ENCODE results near the gene SMOC1.

SMOC1 gene

DNA sequence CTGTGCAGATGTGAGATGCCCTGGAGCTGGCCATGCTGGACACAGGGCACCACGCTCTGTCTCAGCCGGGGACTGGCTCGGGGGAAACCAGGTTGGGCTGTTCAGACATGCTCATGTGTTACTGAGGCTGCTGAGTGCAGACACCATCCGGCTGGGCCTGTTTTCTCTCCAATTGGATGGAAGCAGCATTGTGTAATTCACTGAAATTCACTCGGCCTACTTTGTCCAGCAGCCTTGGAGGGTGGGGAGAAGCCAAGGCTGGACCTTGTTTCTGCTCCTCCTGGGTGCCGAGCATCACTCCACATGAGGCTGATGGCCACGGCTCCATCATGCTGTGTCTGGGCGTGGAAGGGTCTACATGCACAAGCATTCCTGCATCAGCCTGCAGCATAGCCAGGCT lies 130.7 kb downstream of the SMOC1 start:
- no peak for DNase-seq (ENCODE audit: extremely low spot score)
- TF ChIP-seq FOXM1 (IDR thresholded peaks at IDR 0.05; ENCODE audit: borderline replicate concordance): no peak
- TF ChIP-seq CTBP1 (IDR thresholded peaks at IDR 0.05; ENCODE audit: borderline replicate concordance): no peak
- no peak for TF ChIP-seq L3MBTL2 (conservative IDR thresholded peaks at IDR 0.05)
- TF ChIP-seq ELF4 (IDR thresholded peaks at IDR 0.05): no peak
- ChIA-PET POLR2A (no interaction called here), CTCF (no interaction called here)

DNA sequence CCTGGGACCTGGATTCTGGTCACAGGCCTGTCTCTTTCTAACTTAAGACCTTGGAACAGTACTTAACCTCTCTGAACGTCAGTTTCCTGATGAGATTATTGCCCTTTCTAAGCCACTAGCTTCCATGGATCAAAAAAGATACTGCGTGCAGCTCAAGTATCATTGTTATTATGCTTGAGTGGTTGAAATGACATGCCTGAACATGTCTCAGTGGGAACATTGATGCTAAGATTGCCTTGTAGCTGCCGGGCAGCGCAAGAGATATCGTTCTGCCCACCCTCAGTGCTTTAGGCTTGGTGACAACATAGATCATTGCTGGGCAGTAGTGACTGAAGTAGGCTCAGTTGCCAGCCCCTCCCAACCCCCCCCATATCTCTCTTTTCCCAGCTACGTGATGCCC lies 131.9 kb downstream of the SMOC1 start:
- no peak for DNase-seq (ENCODE audit: extremely low spot score)
- no peak for TF ChIP-seq SUZ12 (IDR thresholded peaks at IDR 0.05)
- no peak for TF ChIP-seq FOXM1 (IDR thresholded peaks at IDR 0.05; ENCODE audit: borderline replicate concordance)
- no peak for TF ChIP-seq ARNT (IDR thresholded peaks at IDR 0.05)
- TF ChIP-seq FOXK2 (IDR thresholded peaks at IDR 0.05): no peak
- no peak for TF ChIP-seq HDGF (IDR thresholded peaks at IDR 0.05; ENCODE audit: borderline replicate concordance)
- CTCF ChIA-PET: interaction anchor here (1.0 kb wide), 1 partner anchor 9 kb away, joined by 3 read pairs; no protein-coding TSS in a partner anchor
- POLR2A ChIA-PET: interaction anchor here (11.7 kb wide), 1 partner anchor 132 kb away, joined by 97 read pairs; the partner anchor contains the start of gene SMOC1

DNA sequence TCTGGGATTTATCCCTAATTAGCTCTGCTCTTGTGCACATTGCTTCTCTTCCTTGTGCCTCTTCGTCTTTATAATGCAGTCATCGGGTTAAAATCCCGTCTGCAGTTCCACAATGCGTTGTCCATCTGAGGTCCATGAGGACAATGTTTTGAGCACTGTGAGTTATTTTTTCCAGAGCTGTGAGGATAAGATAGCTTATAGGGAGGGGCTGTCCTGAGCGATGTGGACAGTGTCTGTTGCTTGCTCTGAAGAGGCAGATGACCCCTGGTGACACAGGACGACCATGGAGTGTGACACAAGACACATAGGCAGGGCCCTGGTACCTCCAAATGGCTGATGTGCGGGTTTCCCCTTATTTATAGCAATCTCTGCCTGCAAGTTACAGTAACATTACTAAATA lies 132.5 kb downstream of the SMOC1 start:
- no peak for DNase-seq (ENCODE audit: extremely low spot score)
- TF ChIP-seq FOXM1 (IDR thresholded peaks at IDR 0.05; ENCODE audit: borderline replicate concordance) (no peak), ELF4 (IDR thresholded peaks at IDR 0.05) (no peak), FOXK2 (IDR thresholded peaks at IDR 0.05) (no peak)
- TF ChIP-seq, protein P1, sequence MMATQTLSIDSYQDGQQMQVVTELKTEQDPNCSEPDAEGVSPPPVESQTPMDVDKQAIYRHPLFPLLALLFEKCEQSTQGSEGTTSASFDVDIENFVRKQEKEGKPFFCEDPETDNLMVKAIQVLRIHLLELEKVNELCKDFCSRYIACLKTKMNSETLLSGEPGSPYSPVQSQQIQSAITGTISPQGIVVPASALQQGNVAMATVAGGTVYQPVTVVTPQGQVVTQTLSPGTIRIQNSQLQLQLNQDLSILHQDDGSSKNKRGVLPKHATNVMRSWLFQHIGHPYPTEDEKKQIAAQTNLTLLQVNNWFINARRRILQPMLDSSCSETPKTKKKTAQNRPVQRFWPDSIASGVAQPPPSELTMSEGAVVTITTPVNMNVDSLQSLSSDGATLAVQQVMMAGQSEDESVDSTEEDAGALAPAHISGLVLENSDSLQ (IDR thresholded peaks at IDR 0.05): no peak
- ChIA-PET CTCF (interaction anchor here (1.0 kb wide), 1 partner anchor 8 kb away, joined by 3 read pairs; no protein-coding TSS in a partner anchor), POLR2A (interaction anchor here (11.7 kb wide), 1 partner anchor 132 kb away, joined by 97 read pairs; the partner anchor contains the start of gene SMOC1)

DNA sequence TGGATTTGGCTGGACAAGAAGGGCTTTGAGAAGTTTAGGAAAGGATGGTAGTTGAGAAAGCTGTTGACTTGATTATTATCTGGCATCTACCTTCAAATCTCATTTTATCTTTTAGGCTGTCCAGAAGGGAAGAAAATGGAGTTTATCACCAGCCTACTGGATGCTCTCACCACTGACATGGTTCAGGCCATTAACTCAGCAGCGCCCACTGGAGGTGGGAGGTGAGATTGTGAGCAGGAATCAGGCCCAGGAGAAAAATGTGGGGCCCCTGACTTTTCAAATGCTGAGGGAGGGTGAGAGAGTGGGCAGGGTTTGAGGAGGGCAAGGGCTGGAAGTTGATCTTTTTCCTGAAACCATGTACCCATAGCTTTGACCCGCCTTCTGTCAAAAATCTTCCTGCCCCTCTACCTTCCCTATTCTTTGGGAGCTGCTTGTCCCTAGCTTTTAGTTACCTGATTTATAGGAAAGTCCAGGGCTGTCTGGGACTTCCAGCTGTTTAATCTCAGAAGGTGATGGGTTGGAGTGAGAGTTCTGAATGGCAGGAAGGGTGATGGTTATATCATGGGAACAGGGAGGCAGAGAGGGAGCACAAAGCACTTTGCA lies 134.2 kb downstream of the SMOC1 start:
- no peak for TF ChIP-seq FOXA1 (IDR thresholded peaks at IDR 0.05)
- no peak for TF ChIP-seq FOXK2 (IDR thresholded peaks at IDR 0.05)
- no peak for TF ChIP-seq TARDBP (IDR thresholded peaks at IDR 0.05)
- no peak for TF ChIP-seq ELF4 (IDR thresholded peaks at IDR 0.05)
- TF ChIP-seq BHLHE40 (IDR thresholded peaks at IDR 0.05; ENCODE audit: borderline replicate concordance): no peak
- TF ChIP-seq HDGF (IDR thresholded peaks at IDR 0.05; ENCODE audit: borderline replicate concordance): no peak
- no peak for TF ChIP-seq ARNT (IDR thresholded peaks at IDR 0.05)
- no peak for TF ChIP-seq CTBP1 (IDR thresholded peaks at IDR 0.05; ENCODE audit: borderline replicate concordance)
- TF ChIP-seq L3MBTL2 (conservative IDR thresholded peaks at IDR 0.05): no peak
- TF ChIP-seq NFRKB (IDR thresholded peaks at IDR 0.05): no peak
- no peak for TF ChIP-seq ZNF384 (IDR thresholded peaks at IDR 0.05)
- no peak for TF ChIP-seq FOXM1 (IDR thresholded peaks at IDR 0.05; ENCODE audit: borderline replicate concordance)
- no peak for TF ChIP-seq SP1 (IDR thresholded peaks at IDR 0.05)
- TF ChIP-seq LEF1 (IDR thresholded peaks at IDR 0.05; ENCODE audit: borderline replicate concordance): no peak
- DNase-seq (ENCODE audit: extremely low spot score): peak; percentile 72
- ChIA-PET POLR2A (interaction anchor here (11.7 kb wide), 1 partner anchor 134 kb away, joined by 97 read pairs; the partner anchor contains the start of gene SMOC1), CTCF (interaction anchor here (0.6 to 2.6 kb wide), 11 partner anchors 8 to 811 kb away, joined by 3 to 10 read pairs (median 4); partner anchors contain the start of gene SMOC1)

DNA sequence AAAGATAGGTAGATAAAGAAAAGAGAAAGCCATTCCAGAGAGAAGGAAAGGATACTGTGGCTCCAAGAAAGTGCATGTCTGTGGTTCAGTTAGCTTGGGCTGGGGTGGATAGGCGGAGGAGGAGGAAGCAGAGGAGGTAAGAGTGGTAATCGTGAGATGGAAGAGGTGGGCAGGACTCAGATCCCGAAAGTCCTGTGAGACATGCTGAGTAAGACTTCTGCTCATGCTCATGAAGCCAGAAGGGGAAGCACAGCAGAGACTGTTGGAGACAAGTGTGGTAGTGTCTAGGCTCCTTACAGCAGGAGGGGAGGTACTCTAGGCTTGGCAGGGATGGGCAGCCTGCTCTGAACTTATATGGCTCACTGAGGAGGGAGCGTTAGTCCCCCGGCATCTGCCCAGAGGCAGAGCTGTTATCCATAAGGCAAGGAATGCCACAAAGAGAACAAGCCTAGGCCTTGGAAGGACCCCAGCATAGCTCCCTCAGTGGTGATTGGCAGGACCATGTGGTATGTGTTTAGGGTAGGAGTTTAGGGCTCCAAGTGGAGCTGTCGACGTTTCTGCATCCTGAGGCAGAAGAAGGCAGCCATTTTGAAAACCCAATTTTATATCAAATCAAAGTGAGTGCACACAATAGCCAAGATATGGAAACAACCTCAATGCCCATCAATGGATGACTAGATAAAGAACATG lies 135.3 kb downstream of the SMOC1 start:
- no peak for DNase-seq (ENCODE audit: extremely low spot score)
- TF ChIP-seq ZNF384 (IDR thresholded peaks at IDR 0.05): no peak
- no peak for TF ChIP-seq CTBP1 (IDR thresholded peaks at IDR 0.05; ENCODE audit: borderline replicate concordance)
- no peak for TF ChIP-seq SUZ12 (IDR thresholded peaks at IDR 0.05)
- TF ChIP-seq NFRKB (IDR thresholded peaks at IDR 0.05): no peak
- TF ChIP-seq ARNT (IDR thresholded peaks at IDR 0.05): no peak
- no peak for TF ChIP-seq LEF1 (IDR thresholded peaks at IDR 0.05; ENCODE audit: borderline replicate concordance)
- TF ChIP-seq TARDBP (IDR thresholded peaks at IDR 0.05): no peak
- TF ChIP-seq SP1 (IDR thresholded peaks at IDR 0.05): no peak
- no peak for TF ChIP-seq FOXA1 (IDR thresholded peaks at IDR 0.05)
- no peak for TF ChIP-seq HDGF (IDR thresholded peaks at IDR 0.05; ENCODE audit: borderline replicate concordance)
- TF ChIP-seq ELF4 (IDR thresholded peaks at IDR 0.05): no peak
- ChIA-PET CTCF (interaction anchor here (0.6 to 2.6 kb wide), 6 partner anchors 14 to 200 kb away, joined by 3 to 10 read pairs (median 4); no protein-coding TSS in a partner anchor), POLR2A (interaction anchor here (11.7 kb wide), 1 partner anchor 135 kb away, joined by 97 read pairs; the partner anchor contains the start of gene SMOC1)

DNA sequence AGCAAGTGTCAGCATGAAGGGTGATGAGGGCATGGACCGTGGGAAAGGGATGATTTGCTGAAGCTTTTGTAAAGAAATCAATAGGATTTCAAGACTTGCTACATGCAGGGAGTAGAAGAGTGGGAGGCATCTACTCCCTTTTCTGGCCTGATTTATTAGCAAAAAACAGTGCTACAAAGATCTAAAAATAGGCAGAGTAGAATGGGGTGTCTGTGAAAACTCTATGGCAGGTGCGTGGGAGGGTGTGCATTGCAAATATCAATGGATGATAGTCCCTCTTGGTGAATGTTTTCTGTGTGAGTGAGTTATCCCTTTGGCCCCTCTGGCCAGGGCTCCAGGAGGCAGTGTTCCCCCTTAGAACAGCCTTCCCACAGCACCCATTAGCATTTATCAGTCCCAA lies 139.0 kb downstream of the SMOC1 start:
- TF ChIP-seq BHLHE40 (IDR thresholded peaks at IDR 0.05; ENCODE audit: borderline replicate concordance) (no peak), LEF1 (IDR thresholded peaks at IDR 0.05; ENCODE audit: borderline replicate concordance) (no peak), SP1 (IDR thresholded peaks at IDR 0.05) (no peak), CTBP1 (IDR thresholded peaks at IDR 0.05; ENCODE audit: borderline replicate concordance) (no peak), L3MBTL2 (conservative IDR thresholded peaks at IDR 0.05) (no peak)
- POLR2A ChIA-PET: interaction anchor here (1.0 to 11.7 kb wide), 2 partner anchors 9 to 139 kb away, joined by 3 to 97 read pairs; partner anchors contain the start of gene SMOC1
- CTCF ChIA-PET: interaction anchor here (0.6 to 1.1 kb wide), 2 partner anchors 19 to 1015 kb away, joined by 3 read pairs; no protein-coding TSS in a partner anchor
- DNase-seq (ENCODE audit: extremely low spot score): no peak

DNA sequence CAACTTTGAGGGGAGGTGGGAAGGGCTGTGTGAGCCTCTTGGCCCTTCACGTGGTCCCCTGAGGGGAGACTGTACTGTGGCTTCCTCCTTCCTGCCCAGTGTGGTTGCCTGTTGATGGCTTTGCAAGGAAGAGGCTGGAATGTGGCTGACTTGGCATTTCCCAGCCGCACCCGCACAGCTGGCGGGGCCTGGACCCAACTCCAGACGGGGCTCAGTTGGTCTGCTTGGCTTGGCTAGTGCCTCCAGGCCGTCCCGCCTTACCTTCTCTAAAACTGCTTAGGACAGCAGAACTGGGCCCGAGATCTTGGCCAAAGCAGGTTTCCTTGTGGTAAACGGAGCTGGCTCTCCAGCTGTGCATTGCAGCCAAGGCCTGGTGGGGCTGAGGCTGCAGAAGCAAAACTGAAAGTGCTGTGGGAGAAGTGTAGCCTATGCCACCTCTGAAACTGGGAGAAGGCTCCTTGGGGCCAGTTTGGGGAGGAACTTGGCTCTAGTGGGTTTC lies 139.5 kb downstream of the SMOC1 start:
- CTCF ChIA-PET: interaction anchor here (1.1 to 1.3 kb wide), 2 partner anchors 19 to 141 kb away, joined by 3 read pairs; no protein-coding TSS in a partner anchor
- TF ChIP-seq HDGF (IDR thresholded peaks at IDR 0.05; ENCODE audit: borderline replicate concordance) (no peak), LEF1 (IDR thresholded peaks at IDR 0.05; ENCODE audit: borderline replicate concordance) (no peak), BHLHE40 (IDR thresholded peaks at IDR 0.05; ENCODE audit: borderline replicate concordance) (no peak), NFRKB (IDR thresholded peaks at IDR 0.05) (no peak), ZNF384 (IDR thresholded peaks at IDR 0.05) (no peak), FOXK2 (IDR thresholded peaks at IDR 0.05) (no peak)
- POLR2A ChIA-PET: interaction anchor here (1.0 to 11.7 kb wide), 2 partner anchors 10 to 139 kb away, joined by 3 to 97 read pairs; partner anchors contain the start of gene SMOC1

More for the DNA sequence above, 139.5 kb downstream of the SMOC1 start:
- no peak for DNase-seq (ENCODE audit: extremely low spot score)
